ENCODE data around the gene EHD4. TPM values are rescaled to one million over a fixed set of nuclear protein-coding genes. Genes with fewer than 3 reads are reported as not detected.

The EHD4 gene
- total and polyA plus RNA-seq, 9 of the 15 experiments (the other 6 are each of a cell fraction or from before 2014, with no cell fraction given) = 0.89 to 10.3 (median 6.4) TPM

DNA sequence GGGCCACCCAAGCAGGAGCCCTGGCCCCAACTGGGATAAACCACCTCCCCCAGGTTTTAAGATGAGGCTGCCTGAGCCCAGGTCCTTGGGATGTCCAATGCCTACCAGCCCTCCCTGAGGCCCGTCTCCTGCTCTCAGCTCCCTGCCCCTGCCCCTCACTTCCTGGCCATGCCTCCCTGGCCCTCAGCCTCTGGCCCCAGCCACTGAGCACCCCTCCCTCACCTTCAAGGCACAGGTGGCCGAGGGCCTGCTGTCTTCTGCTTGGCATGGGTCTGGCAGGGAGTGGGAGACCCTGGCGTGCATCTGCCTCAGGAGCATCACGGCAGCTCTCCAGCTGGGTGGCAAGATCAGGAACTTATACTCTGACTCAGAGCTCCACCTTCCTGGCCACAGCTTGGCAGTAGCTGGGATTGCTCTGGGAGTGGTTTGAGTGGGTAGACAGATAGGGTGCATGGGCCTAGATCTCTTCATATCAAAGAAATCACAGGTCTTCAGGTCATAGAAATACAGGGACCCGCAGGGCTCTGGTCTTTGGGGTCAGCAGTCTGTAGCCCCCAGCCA, 48.4 kb upstream of the EHD4 start, which contains the start of gene PLA2G4E:
TSS of gene PLA2G4E (minus strand) at position 330 of the 561 bp plus-strand sequence. CDS start at position 318, 12 bp downstream.
- Histone ChIP-seq H3K9ac (ENCODE audit: insufficient read depth in 1 of 2, low read depth in 2 of 2, low read length in 2 of 2) (no peak within 1 kb of the TSS), H3K4me3 (no peak within 1 kb of the TSS), H3K4me1 (replicated peaks in 1 of 2; ENCODE audit: control insufficient read depth in 2 of 2, insufficient read depth in 2 of 2, low read length in 2 of 2) (no peaks in the 10 kb centered on the region; a peak in 1 of 5 replicates), H3K79me2 (ENCODE audit: control insufficient read depth, insufficient read depth, low read length) (no peaks in the 10 kb centered on the region), H3K27ac (ENCODE audit: extremely low read depth, low read depth, low read length) (no peak within 1 kb of the TSS), H3K4me2 (ENCODE audit: insufficient read depth, low read length) (no peak within 1 kb of the TSS), H3K27me3 (ENCODE audit: control insufficient read depth in 2 of 2, insufficient read depth in 2 of 2, low read length in 2 of 2) (peaks cover 15 to 27% of the 10 kb centered on the region in 2 experiments; a peak in 4 of 5 replicates), H2AFZ (ENCODE audit: low read depth, low read length) (no peak within 1 kb of the TSS), H4K20me1 (replicated peaks; ENCODE audit: control insufficient read depth, insufficient read depth, low read length) (no peaks in the 10 kb centered on the region; the same call in 1 of the 2 replicates), H3K9me3 (replicated peaks; ENCODE audit: control insufficient read depth, insufficient read depth, low read depth, low read length) (peaks cover 3% of the 10 kb centered on the region; the same call in 1 of the 2 replicates), H3K36me3 (ENCODE audit: control insufficient read depth, insufficient read depth, low read length) (no peaks in the 10 kb centered on the region), H3K9me1 (ENCODE audit: control insufficient read depth, insufficient read depth, low read length) (no peaks in the 10 kb centered on the region)
- no peak for FAIRE-seq
- 0% methylated on average over 4 of the region's 5 CpGs for WGBS (ENCODE audit: insufficient coverage, low coverage, missing lambda C conversion rate)
- in situ Hi-C loops (cut with MboI) (no loop called here), intact Hi-C loops (cut with micrococcal nuclease) (no loop called here)
- no TSS peak for BruUV-seq (replicated peaks)
- POLR2A ChIA-PET = interaction anchor here (0.7 to 0.9 kb wide), 2 partner anchors 9 to 680 kb away, joined by 3 read pairs; no protein-coding TSS in a partner anchor
- no peak for DNase-seq (ENCODE audit: extremely low read depth in 1 of 4, low spot score in 3 of 4)
- CTCF ChIA-PET (ENCODE audit: low intra/inter-chr PET ratio) = no interaction called here
- no peak for ATAC-seq
- TF ChIP-seq MEIS2 (IDR thresholded peaks at IDR 0.05; ENCODE audit: partially characterized antibody) = no peak
- TF ChIP-seq, protein P1, sequence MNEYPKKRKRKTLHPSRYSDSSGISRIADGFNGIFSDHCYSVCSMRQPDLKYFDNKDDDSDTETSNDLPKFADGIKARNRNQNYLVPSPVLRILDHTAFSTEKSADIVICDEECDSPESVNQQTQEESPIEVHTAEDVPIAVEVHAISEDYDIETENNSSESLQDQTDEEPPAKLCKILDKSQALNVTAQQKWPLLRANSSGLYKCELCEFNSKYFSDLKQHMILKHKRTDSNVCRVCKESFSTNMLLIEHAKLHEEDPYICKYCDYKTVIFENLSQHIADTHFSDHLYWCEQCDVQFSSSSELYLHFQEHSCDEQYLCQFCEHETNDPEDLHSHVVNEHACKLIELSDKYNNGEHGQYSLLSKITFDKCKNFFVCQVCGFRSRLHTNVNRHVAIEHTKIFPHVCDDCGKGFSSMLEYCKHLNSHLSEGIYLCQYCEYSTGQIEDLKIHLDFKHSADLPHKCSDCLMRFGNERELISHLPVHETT (CRISPR knock-in tag; conservative IDR thresholded peaks at IDR 0.05 in 1 of 2, IDR thresholded peaks at IDR 0.05 in 1 of 2) = no peak
- TF ChIP-seq, protein P2, sequence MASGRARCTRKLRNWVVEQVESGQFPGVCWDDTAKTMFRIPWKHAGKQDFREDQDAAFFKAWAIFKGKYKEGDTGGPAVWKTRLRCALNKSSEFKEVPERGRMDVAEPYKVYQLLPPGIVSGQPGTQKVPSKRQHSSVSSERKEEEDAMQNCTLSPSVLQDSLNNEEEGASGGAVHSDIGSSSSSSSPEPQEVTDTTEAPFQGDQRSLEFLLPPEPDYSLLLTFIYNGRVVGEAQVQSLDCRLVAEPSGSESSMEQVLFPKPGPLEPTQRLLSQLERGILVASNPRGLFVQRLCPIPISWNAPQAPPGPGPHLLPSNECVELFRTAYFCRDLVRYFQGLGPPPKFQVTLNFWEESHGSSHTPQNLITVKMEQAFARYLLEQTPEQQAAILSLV (tag; IDR thresholded peaks at IDR 0.05) = no peak
- no peak for TF ChIP-seq GATAD2B (IDR thresholded peaks at IDR 0.05; ENCODE audit: borderline replicate concordance)
- TF ChIP-seq CXXC5 (CRISPR knock-in tag; IDR thresholded peaks at IDR 0.05) = no peak
- TF ChIP-seq MAFG (tag; conservative IDR thresholded peaks at IDR 0.05) = no peak
- TF ChIP-seq MXI1 (IDR thresholded peaks at IDR 0.05; ENCODE audit: low read depth, low read length) = no peak
- TF ChIP-seq SUPT5H (IDR thresholded peaks at IDR 0.05) = no peak
- TF ChIP-seq, protein P3, sequence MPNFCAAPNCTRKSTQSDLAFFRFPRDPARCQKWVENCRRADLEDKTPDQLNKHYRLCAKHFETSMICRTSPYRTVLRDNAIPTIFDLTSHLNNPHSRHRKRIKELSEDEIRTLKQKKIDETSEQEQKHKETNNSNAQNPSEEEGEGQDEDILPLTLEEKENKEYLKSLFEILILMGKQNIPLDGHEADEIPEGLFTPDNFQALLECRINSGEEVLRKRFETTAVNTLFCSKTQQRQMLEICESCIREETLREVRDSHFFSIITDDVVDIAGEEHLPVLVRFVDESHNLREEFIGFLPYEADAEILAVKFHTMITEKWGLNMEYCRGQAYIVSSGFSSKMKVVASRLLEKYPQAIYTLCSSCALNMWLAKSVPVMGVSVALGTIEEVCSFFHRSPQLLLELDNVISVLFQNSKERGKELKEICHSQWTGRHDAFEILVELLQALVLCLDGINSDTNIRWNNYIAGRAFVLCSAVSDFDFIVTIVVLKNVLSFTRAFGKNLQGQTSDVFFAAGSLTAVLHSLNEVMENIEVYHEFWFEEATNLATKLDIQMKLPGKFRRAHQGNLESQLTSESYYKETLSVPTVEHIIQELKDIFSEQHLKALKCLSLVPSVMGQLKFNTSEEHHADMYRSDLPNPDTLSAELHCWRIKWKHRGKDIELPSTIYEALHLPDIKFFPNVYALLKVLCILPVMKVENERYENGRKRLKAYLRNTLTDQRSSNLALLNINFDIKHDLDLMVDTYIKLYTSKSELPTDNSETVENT (CRISPR knock-in tag; IDR thresholded peaks at IDR 0.05) = no peak
- TF ChIP-seq ZKSCAN1 (IDR thresholded peaks at IDR 0.05; ENCODE audit: low read depth, low read length) = no peak
- no peak for TF ChIP-seq HMGN3 (IDR thresholded peaks at IDR 0.05; ENCODE audit: borderline replicate concordance, extremely low read depth, insufficient read length, low read depth, low read length)
- no peak for TF ChIP-seq TCFL5 (CRISPR knock-in tag; conservative IDR thresholded peaks at IDR 0.05)
- TF ChIP-seq ZBTB1 (CRISPR knock-in tag; IDR thresholded peaks at IDR 0.05; ENCODE audit: borderline replicate concordance, low read depth) = no peak
- no peak for TF ChIP-seq ADNP (tag; IDR thresholded peaks at IDR 0.05)
- no peak for TF ChIP-seq ESRRB (CRISPR knock-in tag; IDR thresholded peaks at IDR 0.05; ENCODE audit: borderline replicate concordance)
- no peak for TF ChIP-seq DIDO1 (tag; IDR thresholded peaks at IDR 0.05; ENCODE audit: low read depth)
- no peak for TF ChIP-seq ARNT (IDR thresholded peaks at IDR 0.05)

Data from K562 (cell line).